GM18508 (cell line): ENCODE measurements around the gene FEZ2.

Experiments
- ATAC-seq: cut with Tn5 transposase; IDR thresholded peaks from one replicate; pipeline ENCODE4 v1.9.1; 2021; ENCODE audit warnings: moderate number of reproducible peaks; ENCODE audit not compliant: insufficient read depth, unreplicated experiment

Gene FEZ2

DNA sequence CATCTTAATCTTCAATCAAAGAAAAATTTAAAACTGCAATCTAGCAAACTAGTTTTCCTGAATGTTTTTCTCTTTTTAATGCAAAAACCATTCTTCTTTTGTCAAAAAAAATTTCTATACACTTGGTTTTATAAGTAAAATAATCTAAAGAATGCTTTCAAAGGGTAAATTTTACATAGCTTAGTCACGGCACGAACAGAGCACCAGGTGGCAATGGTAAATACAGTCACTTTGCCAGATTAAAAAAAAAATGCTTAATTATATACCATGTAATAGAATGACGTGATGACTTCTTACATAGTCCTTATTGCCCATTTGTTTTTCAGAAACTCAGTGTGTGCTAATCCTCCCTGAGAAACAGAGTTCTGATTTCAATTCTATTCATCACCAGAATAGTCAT, 10.4 kb downstream of the FEZ2 start:
- ATAC-seq, result no peak

GRCh38 chr2:36587101-36587500, 10.9 kb downstream of the FEZ2 start:
- no peak for ATAC-seq

DNA sequence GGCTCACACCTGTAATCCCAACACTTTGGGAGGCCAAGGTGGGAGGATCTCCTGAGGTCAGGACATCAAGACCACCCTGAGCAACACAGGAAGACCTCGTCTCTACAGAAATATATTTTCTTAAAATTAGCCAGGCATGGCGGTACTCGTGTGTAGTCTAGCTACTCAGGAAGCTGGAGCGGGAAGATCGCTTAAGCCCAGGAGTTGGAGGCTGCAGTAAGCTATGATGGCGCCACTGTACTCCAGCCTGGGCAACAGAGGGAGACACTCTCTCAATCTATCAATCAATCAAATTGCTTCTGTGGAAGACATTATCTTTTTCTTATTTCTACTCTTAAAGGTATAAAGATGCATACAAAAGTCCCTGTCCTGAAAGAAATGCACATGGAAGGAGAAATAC, 11.3 kb downstream of the FEZ2 start:
- ATAC-seq, result no peak

GRCh38 chr2:36584148-36584794, 13.7 kb downstream of the FEZ2 start:
- no peak for ATAC-seq

DNA sequence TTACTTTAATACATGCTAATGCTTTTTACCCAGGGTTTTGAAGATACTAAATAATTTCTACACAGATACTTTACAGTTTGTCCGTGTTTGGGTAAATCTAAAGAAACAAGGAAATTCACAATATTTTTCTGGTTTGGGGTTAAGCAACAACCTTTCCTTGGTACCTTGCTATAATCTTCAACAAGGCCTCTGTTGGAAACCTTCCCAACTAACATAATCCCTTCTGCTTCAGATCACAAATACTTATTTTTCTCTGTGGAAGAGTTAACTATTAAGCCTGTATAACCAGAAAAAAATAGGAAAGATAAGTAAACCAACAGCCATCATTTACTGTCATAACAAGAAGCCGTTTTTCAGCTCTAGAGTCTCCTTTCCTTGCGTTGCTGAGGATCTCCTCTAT, 15.0 kb downstream of the FEZ2 start:
- ATAC-seq, result no peak

- ATAC-seq, result no peak
These were observed 15.4 kb downstream of the FEZ2 start for GRCh38 chr2:36582538-36582937.

- no peak for ATAC-seq
These were observed 18.7 kb downstream of the FEZ2 start for GRCh38 chr2:36579297-36579664.

DNA sequence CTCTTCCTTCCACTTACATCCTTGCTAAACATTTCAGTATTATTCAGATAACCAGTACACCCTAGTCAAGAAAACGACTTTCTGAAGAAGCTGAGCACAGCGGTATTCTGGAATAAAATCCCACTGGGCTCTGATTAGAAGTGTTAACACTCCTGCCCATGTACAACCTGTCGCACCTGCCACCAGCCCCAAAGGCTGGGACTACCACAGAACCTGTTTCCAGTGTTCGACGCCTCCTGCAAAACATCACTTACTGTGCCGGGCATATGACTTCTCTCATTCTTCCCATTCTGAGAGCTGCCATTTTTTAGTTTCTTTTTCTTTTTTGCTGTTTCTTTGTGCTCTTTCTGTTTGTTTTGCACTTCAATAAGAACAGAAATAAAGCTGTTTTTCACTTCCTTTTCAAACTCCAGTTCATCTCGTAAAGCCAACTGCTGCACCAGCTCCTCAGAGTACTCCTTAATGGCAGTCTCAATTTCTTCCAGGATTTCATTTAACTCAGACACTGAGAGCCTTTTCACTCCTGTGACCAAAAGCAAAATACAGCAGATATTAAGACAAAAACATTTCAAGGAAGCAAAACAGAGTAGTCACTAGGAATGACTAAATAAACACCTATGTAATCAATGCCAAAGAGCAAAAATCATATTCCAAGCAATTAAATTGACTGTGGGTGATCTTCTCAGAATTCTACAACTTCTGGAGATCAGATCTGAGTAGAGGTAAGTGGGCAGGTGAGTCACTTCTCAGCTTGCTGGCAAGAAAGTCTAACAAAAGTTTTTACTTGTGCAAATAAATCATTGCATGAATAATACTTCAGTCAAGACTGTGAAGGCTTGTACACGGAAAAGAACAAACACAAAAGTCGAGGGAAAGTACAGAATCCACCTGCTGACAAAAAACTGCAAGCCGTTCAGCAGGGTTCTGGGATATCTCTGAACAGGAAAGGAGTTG, 19.3 kb downstream of the FEZ2 start:
- no peak for ATAC-seq

- no peak for ATAC-seq
These were observed 20.1 kb downstream of the FEZ2 start for GRCh38 chr2:36577884-36578283.

GRCh38 chr2:36574560-36574959, 23.4 kb downstream of the FEZ2 start:
- no peak for ATAC-seq

DNA sequence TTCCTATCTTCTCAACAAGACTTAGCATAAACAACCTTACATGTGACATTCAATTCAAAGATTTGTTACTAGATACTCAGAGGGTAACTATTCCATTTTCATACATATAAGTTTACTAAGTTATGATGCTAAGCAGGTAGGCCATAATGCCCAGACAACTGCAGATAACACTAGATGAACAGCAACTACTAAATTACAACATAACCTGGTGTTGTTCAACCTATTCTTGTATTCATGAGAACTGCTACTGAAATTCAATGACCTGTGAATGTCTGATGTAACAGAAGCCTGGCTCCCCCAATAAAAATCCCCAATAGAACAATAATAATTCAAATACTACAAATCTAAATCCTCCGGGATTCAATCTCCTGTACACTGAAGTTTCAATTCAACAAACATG, 24.8 kb downstream of the FEZ2 start:
- ATAC-seq, result no peak

DNA sequence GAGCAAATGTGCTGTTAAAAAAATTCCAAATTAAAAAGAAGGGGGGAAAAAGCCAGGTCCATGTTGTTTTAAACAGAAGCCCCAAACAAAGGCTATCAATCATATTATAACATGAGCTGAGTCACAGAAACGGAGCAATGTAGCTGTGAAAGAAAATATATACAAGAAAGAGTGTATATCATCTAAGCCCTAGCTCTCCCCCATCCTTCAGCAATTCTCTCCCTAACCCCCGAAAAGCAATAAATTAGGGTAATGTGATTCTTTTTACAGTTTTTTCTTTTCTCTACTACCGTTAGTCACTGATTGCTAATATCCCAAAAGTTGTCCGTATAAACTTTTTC, 25.3 kb downstream of the FEZ2 start:
- no peak for ATAC-seq

- no peak for ATAC-seq
These were observed 25.8 kb downstream of the FEZ2 start for GRCh38 chr2:36572054-36572718.

DNA sequence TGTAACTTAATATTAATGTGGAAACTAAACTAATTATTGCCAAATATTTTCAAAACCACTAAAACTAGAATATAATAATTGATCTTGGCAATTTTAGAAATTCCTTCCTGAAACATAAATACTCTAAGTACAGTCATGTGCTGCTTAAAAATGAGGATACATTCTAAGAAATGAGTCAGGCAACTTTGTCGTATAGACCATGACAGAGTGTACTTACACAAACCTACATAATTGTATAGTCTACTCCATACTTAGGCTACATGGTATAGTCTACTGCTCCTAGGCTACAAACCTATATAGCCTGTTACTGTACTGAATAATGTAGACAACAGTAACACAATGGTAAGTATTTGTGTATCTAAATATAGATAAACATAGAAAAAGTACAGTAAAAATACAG, 27.6 kb downstream of the FEZ2 start:
- no peak for ATAC-seq

- ATAC-seq, result no peak
These were observed 28.6 kb downstream of the FEZ2 start for GRCh38 chr2:36569267-36569856.

GRCh38 chr2:36568516-36569246, 29.3 kb downstream of the FEZ2 start:
- ATAC-seq, result no peak

- no peak for ATAC-seq
These were observed 30.1 kb downstream of the FEZ2 start for GRCh38 chr2:36567711-36568408.

DNA sequence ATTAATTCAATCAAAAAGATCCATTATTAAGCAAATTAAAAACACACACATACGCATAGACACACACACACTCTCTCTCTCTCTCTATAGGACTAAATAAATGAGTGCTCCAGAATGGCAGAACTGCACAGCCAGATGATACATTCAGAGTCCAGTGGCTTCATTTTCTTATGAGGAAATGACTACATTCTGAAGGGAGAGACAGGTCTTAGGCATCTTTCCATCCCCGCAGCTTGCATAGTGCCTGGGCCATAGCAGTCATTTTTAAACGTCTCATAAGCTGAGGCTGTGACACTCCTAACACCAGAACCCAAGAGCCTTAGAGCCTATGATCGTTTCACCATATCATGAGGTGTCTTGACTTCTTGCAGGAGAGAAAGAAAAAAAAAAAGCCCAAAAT, 31.1 kb downstream of the FEZ2 start:
- ATAC-seq, result no peak

DNA sequence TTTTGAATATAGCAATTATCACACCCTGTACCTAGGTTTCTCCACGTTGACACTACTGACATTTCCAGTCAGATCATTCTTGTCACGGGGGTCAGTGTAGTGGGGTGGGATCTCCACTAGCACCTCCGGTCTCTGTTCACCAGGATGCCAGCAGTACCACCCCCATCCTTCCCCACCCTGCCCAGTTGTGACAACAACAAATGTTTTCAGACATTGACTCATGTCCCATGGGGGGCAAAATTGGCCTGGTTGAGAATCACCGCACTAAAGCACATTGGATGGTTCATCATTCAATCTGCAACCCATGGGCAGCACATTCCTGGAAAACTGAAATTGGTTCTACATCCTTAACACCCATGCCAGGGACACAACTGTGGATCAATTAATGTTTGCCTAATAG, 32.3 kb downstream of the FEZ2 start:
- ATAC-seq, result no peak
